Measurements from ENCODE around the gene PDCD10.
A peak's percentile ranks its signal among the peaks of the same experiment; 100 is the strongest.

The PDCD10 gene

GRCh38 chr3:167743799-167744198 is 9.1 kb upstream of the PDCD10 start:
- DNase-seq (ENCODE audit: insufficient read length, low spot score) (no peak), FAIRE-seq (no peak)
- no peak for TF ChIP-seq CTCF (IDR thresholded peaks at IDR 0.05; ENCODE audit: insufficient read depth, missing control alignments)

GRCh38 chr3:167742338-167742737 is 7.6 kb upstream of the PDCD10 start:
- no peak for TF ChIP-seq CTCF (IDR thresholded peaks at IDR 0.05; ENCODE audit: insufficient read depth, missing control alignments)
- FAIRE-seq, result no peak
- DNase-seq (ENCODE audit: insufficient read length, low spot score), result no peak

DNA sequence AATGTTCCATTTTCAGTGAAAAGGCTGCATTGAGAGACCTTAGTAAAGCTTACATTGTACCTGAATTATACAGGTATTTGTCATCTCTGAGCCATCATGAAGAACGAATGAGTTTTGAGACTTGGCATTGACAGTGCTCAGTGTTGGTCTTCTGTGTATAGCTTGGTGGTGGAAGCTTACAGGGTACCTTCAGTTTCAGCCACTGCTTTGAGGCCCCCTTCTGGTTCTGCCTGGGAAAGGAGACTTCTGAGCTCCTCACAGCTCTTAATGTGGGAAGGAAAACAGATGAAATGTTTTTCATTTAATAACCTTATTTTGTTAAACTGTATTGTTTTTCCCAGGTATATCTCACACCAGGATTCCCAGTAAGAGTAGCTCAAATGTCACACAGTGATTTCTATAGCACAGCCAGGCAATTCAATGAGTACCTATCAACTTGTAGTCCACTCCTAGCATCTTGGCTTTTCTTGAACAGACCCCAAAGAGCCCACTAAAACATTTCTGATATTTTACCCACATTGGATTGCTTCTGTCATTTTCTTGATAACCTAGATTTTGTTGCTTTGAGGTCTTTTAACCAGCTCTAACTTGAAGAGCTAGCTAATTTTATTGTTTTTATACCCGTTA is 6.4 kb upstream of the PDCD10 start:
- TF ChIP-seq CTCF (IDR thresholded peaks at IDR 0.05; ENCODE audit: insufficient read depth, missing control alignments), result peak; percentile 61
- no peak for FAIRE-seq

DNA sequence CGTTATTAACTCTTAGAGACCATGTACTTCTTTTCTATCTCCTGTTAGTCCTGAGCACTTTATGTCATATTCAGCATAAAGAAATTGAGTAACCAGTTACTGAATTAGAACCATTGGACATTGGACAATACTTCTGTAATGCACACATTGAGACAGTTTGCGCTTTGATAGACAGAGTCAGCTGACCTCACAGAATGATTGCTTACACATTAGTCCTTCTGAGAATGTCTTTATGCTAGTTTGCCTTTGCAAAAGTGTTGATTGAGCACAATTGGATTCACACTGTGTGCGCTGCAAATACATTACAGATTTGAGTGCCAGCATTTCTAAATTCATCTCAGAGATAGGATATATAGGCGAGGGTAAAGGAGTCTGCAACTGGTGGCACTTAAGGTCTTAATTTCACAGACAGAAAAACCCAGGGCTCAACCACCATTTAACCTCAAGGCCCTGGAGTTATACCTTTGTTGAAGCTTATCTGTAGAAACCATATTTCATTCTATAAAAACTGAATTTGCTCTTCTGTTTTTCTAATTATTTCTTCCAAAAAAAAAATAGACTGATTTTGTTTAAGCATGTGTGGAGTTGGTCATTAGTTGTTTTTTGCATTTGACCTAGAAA is 4.6 kb upstream of the PDCD10 start:
- DNase-seq (ENCODE audit: insufficient read length, low spot score) (no peak), FAIRE-seq (no peak)
- no peak for TF ChIP-seq CTCF (IDR thresholded peaks at IDR 0.05; ENCODE audit: insufficient read depth, missing control alignments)

More for the DNA sequence above, 6.4 kb upstream of the PDCD10 start:
- no peak for DNase-seq (ENCODE audit: insufficient read length, low spot score)

DNA sequence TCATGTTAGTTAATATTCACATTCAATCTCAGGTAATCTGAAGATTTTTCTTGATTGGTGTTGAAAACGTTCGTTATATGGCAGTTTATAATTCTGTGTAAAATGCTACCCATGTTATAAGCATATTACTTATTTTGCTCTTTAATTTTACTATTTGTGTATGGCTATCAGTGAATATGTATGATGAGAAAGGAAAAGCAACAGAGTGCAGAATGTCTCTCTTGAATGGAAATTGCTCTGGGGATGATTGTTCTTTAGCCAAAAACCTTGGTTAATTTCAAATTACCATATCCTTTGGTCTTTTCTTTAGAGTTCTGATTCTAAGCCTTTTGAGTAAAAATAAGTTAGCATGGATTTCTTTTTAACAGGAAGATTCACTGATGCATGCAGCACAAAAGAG is 3.3 kb upstream of the PDCD10 start:
- no peak for TF ChIP-seq CTCF (IDR thresholded peaks at IDR 0.05; ENCODE audit: insufficient read depth, missing control alignments)
- FAIRE-seq (no peak), DNase-seq (ENCODE audit: insufficient read length, low spot score) (no peak)

- FAIRE-seq, result no peak
- no peak for TF ChIP-seq CTCF (IDR thresholded peaks at IDR 0.05; ENCODE audit: insufficient read depth, missing control alignments)
- no peak for DNase-seq (ENCODE audit: insufficient read length, low spot score)
Measured at GRCh38 chr3:167736997-167737396, 2.3 kb upstream of the PDCD10 start.

DNA sequence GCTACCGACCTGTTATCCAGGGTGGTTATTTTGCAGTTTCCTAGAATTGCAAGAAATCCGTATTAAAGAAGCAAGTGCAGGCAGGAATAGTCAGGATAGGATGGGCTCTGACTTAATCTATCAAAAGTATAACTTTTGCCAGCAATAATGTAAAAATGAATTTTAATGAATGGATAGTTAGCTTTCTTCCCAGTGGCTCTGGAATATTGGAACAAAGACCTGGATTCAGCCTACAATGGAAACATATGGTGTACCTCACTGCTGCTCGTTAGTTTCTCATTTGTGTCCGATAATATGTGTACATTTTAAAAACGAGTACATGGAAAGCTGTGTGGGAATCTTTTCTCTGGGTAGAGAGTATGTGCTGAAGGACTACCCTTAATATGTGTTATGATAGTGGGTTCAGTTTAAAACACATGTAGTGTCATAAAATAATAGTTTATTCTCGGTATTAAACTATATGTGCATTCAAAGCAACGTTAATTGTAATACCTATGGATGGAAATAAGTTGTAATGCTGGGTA is 1.6 kb upstream of the PDCD10 start:
- no peak for TF ChIP-seq CTCF (IDR thresholded peaks at IDR 0.05; ENCODE audit: insufficient read depth, missing control alignments)
- no peak for DNase-seq (ENCODE audit: insufficient read length, low spot score)

More for the DNA sequence above, 1.6 kb upstream of the PDCD10 start:
- no peak for FAIRE-seq

All from D721Med (cell line).